H1 (cell line): ENCODE measurements around the gene GPSM1. TPM values are rescaled to one million over a fixed set of nuclear protein-coding genes. Genes with fewer than 3 reads are reported as not detected.

Experiments used
- ASH2L ChIP-seq: fragments of 200-600, 300-600 bp; sonication (generic); IDR thresholded peaks from one replicate; pipeline ENCODE4 v1.7.1; 2017; ENCODE audit warnings: low read length
- ATF3 ChIP-seq: IDR thresholded peaks from 2 replicates; pipeline ENCODE4 v1.6.1; 2011; ENCODE audit warnings: low read depth, mild to moderate bottlenecking, low read length; ENCODE audit not compliant: insufficient read depth
- BACH1 ChIP-seq: IDR thresholded peaks from 2 replicates; pipeline ENCODE4 v1.6.1; 2012; ENCODE audit warnings: low read length, improper control_type of control experiment
- BRCA1 ChIP-seq: IDR thresholded peaks from 2 replicates; pipeline ENCODE4 v1.6.1; 2012; ENCODE audit warnings: low read depth, low read length, improper control_type of control experiment
- CREB1 ChIP-seq: IDR thresholded peaks from 2 replicates; pipeline ENCODE4 v1.6.1; 2012; ENCODE audit warnings: inconsistent platforms
- CTBP2 ChIP-seq: IDR thresholded peaks from 2 replicates; pipeline ENCODE4 v1.7.0; 2011; ENCODE audit warnings: borderline replicate concordance, mild to moderate bottlenecking, moderate library complexity, mixed read lengths, low read length; ENCODE audit not compliant: insufficient read depth, insufficient read length
- E2F6 ChIP-seq: IDR thresholded peaks from 2 replicates; pipeline ENCODE4 v1.6.1; 2012; ENCODE audit warnings: inconsistent platforms
- EZH2 ChIP-seq: fragments of 200-600 bp; sonication (generic); IDR thresholded peaks from 2 replicates; pipeline ENCODE4 v1.7.1; 2012; ENCODE audit warnings: low read depth, mild to moderate bottlenecking, moderate library complexity, low read length, inconsistent platforms; ENCODE audit not compliant: severe bottlenecking
- HDAC6 ChIP-seq: IDR thresholded peaks from one replicate; pipeline ENCODE4 v1.7.1; 2012; ENCODE audit warnings: low read depth, mild to moderate bottlenecking, inconsistent platforms, low read length, moderate library complexity
- JUND ChIP-seq: IDR thresholded peaks from 2 replicates; pipeline ENCODE4 v1.6.1; 2011; ENCODE audit warnings: mild to moderate bottlenecking, improper control_type of control experiment, low read length
- MAX ChIP-seq: IDR thresholded peaks from 2 replicates; pipeline ENCODE4 v1.6.1; 2012; ENCODE audit warnings: inconsistent platforms
- POLR2A ChIP-seq, 2 experiments: IDR thresholded peaks; 1 replicate in 1 of 2; 2 replicates in 1 of 2; pipeline ENCODE4 v1.6.1; 2011; ENCODE audit warnings: low read depth in 2 of 2, low read length in 2 of 2, mild to moderate bottlenecking in 2 of 2; ENCODE audit errors: control extremely low read depth in 1 of 2
- RAD21 ChIP-seq, 2 experiments: IDR thresholded peaks in 1 of 2; conservative IDR thresholded peaks in 1 of 2; 2 replicates each; pipeline ENCODE4 v1.6.1; 2011; ENCODE audit warnings: low read depth in 2 of 2, low read length in 2 of 2, improper control_type of control experiment in 1 of 2, inconsistent platforms in 1 of 2, mild to moderate bottlenecking in 1 of 2, moderate library complexity in 1 of 2
- SAP30 ChIP-seq: fragments of 300-600 bp; sonication (generic); IDR thresholded peaks from 2 replicates; pipeline ENCODE4 v1.7.1; 2012; ENCODE audit warnings: low read length, moderate library complexity, mild to moderate bottlenecking, inconsistent platforms; ENCODE audit not compliant: insufficient read depth, insufficient replicate concordance
- SP1 ChIP-seq: IDR thresholded peaks from 2 replicates; pipeline ENCODE4 v1.6.1; 2011; ENCODE audit warnings: low read depth, low read length
- SRF ChIP-seq: IDR thresholded peaks from 2 replicates; pipeline ENCODE4 v1.6.1; 2011; ENCODE audit warnings: mild to moderate bottlenecking, low read depth, low read length, moderate library complexity
- TAF1 ChIP-seq: IDR thresholded peaks from 2 replicates; pipeline ENCODE4 v1.6.1; 2011; ENCODE audit warnings: mild to moderate bottlenecking, low read depth, low read length
- TAF7 ChIP-seq: optimal IDR thresholded peaks from 2 replicates; pipeline ENCODE3; 2011; ENCODE audit warnings: low read depth, mild to moderate bottlenecking, inconsistent platforms, low read length, moderate library complexity, borderline replicate concordance
- USF2 ChIP-seq: IDR thresholded peaks from 2 replicates; pipeline ENCODE4 v1.6.1; 2011; ENCODE audit warnings: low read length, improper control_type of control experiment
- YY1 ChIP-seq: IDR thresholded peaks from 2 replicates; pipeline ENCODE4 v1.6.1; 2011; ENCODE audit warnings: low read depth, mild to moderate bottlenecking, low read length
- polyA plus RNA-seq, 7 experiments: library from polyadenylated mRNA; depleted of rRNA in 3 of 7; stranded (reverse) in 5 of 7; unstranded in 2 of 7; fragments of >200 nt in 5 of 7; fragments of 200-250 nt in 2 of 7; gene quantifications; 1 replicate in 5 of 7; 2 replicates in 1 of 7; 4 replicates in 1 of 7; pipeline versions ENCODE4 v1.2.1 to v1.2.3, GENCODE V29; 2011 to 2013; ENCODE audit warnings: missing spikeins in 2 of 7, mixed read lengths in 2 of 7
- total RNA-seq: library from RNA; stranded (reverse); fragmentation: NEBNext Ultra II Directional; extraction: Animal tissue kit (Norgen Biotek cat#: 25700); gene quantifications from 2 replicates; pipeline ENCODE4 v1.2.1, GENCODE V29; 2021

Gene GPSM1
- total and polyA plus RNA-seq, 2 of the 8 experiments (the other 6 are each of a cell fraction or from before 2014, with no cell fraction given) = 12.8 to 18.0 TPM

GRCh38 chr9:136363106-136363948 is 36.0 kb downstream of the GPSM1 start, which contains the start of gene DNLZ (continued):
- peak; percentile 35; the same call in 1 of the 2 replicates for TF ChIP-seq USF2
- 0 out of 2 replicates have a peak, but pooled peaks have one; percentile 18 for TF ChIP-seq SRF
- TF ChIP-seq ATF3 = 0 out of 2 replicates have a peak, but pooled peaks have one; percentile 56
- no peak for TF ChIP-seq CTBP2
- TF ChIP-seq YY1 = peak; percentile 99
- peak; percentile 100 for TF ChIP-seq MAX
- TF ChIP-seq RAD21 (IDR thresholded peaks at IDR 0.05 in 1 of 2, conservative IDR thresholded peaks at IDR 0.05 in 1 of 2; ENCODE audit: low read depth in 2 of 2, low read length in 2 of 2) = peak; percentile 45 to 68
- peak; percentile 85 for TF ChIP-seq TAF7
- no peak for TF ChIP-seq HDAC6
- TF ChIP-seq JUND = peak; percentile 26; the same call in 1 of the 2 replicates
- no peak for TF ChIP-seq ASH2L
- TF ChIP-seq SAP30 = no peak
- TF ChIP-seq BACH1 = peak; percentile 48; the same call in 1 of the 2 replicates
- TF ChIP-seq BRCA1 = no peak
- no peak for TF ChIP-seq EZH2
- TF ChIP-seq SP1 = peak; percentile 54; the same call in 1 of the 2 replicates
- peak; percentile 68 for TF ChIP-seq TAF1
- peak in 1 of 2 experiments; percentile 79; a peak in 2 of 3 replicates for TF ChIP-seq POLR2A (IDR thresholded peaks at IDR 0.05; ENCODE audit: control extremely low read depth in 1 of 2, low read depth in 2 of 2, low read length in 2 of 2)
- TF ChIP-seq E2F6 = peak; percentile 99
- TF ChIP-seq CREB1 = peak; percentile 51; the same call in 1 of the 2 replicates
